NCI-H2107 treated with DMSO at 0.1 percent for 48 hours (cell line): ENCODE results near the gene SH3D21.

ENCODE experiments used
- DNase-seq: peaks from one replicate; lab custom pipeline; 2025; ENCODE audit not compliant: unreplicated experiment; lab: John Stamatoyannopoulos, UW

Gene SH3D21

DNA sequence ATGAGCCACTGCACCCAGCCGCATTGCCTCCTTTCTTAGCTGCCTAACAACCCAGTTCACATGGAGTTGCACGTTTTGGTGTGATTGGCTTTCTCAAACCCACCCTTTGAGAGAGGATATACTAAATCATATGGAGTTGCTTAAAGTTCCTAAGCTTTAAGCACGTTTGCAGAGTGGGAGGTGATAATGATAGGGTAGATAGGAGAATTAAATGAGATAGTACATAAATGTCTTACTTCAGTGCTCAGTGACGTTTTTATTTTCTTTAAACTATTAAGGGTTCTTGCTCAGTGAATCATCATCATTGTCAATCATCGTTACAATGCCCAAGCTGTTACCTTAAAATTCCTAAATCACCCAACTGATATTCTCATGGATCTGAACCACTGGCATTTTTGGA, 2.9 kb upstream of the SH3D21 start:
- DNase-seq = no peak

DNA sequence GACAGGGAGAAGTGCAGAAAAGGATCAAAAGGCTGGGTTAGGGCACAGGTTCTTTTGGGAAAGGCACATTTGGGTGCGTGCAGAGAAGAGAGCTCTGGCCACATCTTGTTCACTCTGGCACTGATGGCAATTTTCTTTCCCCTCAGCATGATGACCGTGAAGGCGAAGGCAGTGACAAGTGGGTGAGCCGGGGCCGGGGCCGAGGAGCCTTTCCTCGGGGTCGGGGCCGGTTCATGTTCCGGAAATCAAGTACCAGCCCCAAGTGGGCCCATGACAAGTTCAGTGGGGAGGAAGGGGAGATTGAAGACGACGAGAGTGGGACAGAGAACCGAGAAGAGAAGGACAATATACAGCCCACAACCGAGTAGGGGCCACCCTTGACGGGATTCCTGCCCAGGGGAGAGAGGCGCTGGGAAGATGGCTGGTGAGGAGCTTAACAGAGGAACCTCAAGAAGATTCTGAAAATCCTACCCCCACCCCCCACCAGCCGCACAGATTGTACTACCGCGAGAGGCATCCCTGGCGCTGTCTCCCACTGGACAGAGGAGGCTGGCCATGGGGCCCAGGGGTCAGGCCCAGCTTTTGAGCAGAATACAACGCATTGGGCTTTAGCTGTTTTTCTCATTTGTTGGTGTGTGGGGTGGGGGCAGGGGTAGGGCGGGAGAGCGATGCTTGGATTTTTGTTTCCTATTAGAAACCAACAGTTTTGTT, 2.4 kb upstream of the SH3D21 start:
- no peak for DNase-seq

DNA sequence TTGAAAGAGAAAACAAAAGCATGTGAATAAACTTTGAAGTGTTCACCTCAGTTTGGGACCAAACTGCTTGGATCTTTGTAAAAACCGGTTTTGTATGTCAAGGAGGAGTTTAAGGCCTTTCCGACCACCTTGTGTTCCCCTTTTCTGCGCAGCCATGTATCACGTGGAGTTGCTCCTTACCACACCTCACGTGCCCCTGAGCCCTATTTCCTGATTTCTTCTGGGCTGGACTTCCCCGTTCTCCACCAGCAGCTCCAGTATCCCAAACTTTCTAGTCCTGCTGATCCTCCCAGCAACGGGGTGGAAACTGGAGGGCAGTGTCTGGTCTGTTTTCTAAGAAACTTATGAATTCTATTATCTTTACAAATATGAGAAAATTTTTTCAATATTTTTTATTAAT, 1.6 kb upstream of the SH3D21 start:
- DNase-seq = no peak

DNA sequence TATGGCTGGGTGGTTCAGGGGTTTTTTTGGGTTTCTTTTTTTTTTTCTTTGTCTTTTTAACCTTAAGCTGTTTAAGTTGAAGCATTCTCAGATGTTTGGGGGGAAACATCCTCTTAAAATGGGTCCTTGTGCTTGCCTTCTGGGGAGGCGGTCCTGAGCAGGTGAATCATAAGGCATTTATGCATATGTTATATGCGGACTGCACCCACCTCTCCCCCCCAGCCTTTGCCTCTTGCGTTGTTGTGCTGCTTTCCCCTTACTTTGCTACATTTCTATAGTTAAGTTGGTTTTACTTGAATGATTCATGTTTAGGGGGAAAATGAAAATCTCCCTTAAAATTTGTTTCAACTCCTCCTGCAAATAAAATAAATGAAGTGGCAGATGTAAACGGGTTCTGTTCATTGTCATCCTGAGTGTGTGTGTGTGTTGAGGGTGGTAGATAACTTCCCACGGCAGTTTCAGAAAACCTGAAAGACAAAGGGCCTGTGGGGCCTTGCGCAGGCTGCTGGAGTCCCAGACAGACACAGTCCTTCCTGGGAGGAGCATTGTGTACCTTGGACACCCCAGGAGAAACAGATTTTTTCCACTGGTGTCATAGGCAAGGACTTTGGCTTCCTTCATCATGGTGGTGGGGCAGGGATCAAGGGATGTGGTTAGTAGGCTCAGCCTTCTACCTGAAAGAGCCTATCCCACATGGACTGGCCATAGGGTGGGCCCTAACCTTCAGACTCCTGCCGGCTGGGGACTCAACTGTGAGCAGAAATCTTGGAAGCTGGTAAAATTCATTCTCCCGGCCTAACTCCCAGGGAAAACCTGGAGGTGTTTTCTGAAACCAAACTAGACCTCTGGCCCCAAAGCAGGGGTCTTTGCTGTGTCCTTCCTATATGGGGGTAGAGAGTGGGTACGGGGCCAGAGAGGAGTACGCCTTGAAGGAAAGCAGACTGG, 926 bp upstream of the SH3D21 start:
- DNase-seq = no peak

DNA sequence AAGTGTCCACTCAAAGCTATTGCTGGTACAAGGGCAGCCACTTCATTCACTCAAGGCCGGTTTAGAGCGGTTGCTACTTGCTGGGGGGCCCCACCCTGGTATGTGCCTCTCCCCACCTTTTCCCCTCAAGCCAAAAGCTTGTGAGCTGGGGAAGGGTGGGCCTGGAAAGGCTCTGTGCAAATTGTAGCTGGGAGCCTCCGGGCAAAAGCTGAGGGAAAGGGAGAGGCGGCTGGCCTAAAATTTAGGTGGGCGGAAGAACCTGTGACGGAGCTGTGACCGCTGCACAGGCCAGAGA, 306 bp upstream of the SH3D21 start:
- DNase-seq = no peak

DNA sequence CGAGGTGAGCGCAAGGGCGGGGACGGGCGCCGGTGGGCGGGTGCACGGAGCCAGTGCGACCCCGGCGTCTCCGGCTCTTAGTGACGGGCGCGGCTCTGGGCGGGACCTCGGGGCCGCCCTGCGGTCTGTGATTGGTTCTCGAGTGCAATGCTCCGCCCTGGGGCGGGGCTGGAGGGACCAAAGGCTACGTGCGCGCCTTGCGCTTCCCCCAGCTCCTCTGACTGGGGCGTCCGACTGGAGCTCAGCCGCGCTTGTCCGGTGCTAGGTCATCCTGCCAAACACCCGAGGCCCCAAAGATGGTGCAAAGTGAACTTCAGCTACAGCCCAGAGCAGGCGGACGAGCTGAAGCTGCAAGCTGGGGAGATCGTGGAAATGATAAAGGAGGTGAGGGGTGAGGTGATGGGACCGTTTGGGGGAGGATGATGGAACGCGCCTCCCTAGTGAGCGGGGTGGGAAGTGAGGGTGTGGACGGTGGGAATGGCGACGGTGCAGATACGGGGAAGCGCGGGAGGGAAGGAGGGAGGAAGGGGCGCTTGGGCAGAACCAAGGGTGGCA, 811 bp downstream of the SH3D21 start:
- DNase-seq = peak; percentile 74

DNA sequence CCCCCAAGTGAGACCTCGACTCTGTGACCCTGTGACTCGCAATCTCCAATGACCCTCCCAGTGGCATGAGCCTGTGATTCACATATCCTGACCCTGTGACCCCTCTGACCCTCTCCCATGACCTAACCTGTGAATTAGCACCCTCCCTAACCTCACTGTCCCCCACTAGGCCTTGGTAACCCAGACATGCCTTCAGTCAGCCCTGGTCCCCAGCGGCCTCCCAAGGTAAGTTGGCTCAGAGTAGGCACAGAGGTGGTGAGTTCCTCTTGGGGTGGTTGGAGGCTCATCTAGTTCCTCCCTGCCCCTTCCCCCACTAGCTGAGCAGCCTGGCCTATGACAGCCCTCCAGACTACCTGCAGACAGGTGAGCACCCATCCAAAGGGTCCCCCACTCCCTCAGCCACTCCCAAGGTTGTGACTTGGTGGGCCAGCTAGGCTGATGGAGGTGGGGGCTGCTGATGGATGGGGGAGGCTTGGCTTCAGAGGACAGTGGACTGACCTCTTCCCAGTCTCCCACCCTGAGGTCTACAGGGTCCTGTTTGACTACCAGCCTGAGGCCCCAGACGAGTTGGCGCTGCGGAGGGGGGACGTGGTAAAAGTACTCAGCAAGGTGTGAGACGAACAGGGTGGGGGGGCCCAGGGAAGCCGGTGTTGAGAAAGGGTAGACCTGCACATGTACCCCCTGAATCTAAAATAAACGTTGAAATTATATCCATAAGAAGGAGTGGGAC, 1.6 kb downstream of the SH3D21 start:
- DNase-seq = no peak

DNA sequence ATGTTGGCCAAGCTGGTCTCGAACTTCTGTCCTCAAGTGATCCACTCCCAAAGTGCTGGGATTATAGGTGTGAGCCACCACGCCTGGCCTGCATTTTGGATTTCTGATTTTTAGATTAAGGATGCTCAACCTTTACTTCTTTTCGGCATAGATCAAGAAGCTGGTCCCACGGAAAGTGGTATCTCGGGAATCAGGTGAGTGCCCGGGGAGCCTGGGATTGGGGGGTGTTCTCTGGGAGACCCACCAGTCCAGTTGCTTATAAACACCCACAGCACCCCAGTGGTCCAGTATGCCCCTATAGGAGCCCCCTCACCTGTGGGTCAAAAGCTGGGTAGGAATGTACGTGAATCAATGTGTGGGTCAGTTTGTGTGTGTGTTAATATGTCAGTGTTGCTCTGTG, 3.2 kb downstream of the SH3D21 start:
- no peak for DNase-seq

DNA sequence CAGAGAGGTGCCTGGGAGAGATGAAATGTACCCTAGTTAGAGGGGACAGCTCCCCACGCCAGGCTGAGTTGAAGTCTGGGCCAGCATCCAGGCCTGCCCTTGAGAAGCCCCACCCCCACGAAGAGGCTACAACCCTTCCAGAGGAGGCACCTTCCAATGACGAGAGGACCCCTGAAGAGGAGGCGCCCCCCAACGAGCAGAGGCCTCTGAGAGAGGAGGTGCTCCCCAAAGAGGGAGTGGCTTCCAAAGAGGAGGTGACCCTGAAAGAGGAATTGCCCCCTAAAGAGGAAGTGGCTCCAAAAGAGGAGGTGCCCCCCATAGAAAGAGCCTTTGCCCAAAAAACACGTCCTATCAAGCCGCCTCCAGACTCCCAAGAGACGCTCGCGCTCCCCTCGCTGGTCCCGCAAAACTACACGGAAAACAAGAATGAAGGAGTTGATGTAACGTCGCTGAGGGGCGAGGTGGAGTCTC, 14.2 kb downstream of the SH3D21 start:
- DNase-seq = no peak

DNA sequence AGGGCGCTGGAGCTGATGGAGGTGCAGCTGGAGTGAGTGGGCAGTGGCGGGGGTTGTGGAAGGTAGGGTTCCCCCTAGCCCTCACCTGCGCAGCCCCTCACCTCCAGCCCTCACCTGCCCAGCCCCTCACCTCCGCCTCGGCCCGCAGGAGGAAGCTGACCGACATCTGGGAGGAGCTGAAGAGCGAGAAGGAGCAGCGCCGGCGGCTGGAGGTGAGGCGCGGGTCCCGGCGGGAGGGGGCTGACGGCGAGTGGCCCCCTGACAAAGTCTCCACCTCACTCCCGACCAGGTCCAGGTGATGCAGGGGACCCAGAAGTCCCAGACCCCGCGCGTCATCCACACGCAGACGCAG, 14.6 kb downstream of the SH3D21 start:
- DNase-seq = no peak

DNA sequence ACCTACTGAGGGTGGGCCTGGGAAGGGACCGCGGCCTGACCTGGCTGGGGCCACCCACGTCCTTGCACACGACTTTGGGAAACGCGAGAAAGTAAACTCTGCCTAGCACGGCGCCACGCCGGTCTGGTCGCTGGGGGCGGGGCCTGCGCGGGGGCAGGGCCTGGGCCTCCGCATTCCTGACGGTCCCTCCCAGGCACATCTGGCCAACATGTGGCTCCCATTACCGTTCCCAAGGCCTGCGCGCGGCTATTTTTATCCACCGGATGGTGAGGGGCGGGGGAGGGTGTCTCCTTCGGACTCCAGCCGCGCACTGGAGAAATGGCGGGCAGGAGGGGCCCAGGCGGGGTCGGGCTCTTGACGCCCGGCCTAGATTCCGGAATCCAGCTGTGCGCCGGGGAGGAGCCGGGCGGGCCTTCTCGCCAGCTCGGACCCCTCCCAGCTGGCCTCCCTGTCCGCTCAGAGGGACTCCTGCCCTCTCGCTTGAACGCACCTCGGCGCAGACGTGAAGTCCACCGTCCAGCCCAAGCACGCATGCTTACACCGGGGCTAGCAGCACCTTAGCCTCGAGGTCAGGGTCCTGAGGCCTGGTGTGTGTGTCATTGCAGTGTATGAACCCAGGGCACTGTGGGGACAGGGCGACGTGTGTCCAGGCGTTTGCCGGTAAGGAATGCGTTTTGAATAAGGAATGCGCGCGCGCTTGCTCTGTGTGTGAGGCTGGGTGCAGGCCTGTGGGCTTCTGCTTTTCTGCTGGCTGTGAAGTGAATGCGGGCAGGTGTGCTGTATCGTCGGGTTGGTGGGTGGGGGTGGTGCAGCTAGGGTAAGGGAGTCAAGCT, 15.2 kb downstream of the SH3D21 start:
- DNase-seq = no peak

DNA sequence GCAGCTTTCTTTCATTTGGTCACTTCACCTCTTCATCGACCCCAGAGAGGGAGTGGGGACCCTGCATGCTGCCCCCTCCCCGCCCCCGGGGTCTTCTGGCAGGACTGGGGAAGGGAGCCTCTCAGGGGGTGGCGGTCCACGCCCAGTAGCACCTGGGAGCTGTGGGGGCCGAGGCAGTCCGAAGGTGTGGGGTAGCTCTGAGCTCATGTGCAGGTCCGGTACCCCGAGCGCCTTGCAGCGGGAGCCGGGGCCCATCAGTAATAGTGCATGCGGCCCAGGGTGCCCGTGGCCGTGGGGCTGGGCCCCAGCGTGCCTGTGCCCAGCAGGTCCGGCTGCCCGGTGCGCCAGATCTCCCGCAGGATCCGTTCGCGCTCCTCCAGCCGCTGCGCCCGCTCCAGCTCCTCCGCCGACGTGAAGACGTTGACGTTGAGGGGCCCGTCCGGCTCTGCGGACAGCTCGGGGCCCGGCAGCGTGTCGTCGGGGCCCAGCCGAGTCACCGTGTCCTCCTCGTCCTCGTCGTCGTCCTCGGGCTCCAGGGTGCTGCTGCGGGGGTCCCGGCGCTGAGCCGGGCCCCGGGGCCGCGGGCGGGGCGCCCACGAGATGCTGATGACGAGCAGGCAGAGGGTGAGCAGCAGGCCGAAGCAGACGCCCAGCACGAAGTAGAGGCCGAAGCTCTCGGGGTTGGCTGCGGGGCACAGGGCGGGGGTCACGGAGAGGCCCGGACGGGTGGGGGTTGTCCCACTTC, 16.0 kb downstream of the SH3D21 start:
- no peak for DNase-seq

DNA sequence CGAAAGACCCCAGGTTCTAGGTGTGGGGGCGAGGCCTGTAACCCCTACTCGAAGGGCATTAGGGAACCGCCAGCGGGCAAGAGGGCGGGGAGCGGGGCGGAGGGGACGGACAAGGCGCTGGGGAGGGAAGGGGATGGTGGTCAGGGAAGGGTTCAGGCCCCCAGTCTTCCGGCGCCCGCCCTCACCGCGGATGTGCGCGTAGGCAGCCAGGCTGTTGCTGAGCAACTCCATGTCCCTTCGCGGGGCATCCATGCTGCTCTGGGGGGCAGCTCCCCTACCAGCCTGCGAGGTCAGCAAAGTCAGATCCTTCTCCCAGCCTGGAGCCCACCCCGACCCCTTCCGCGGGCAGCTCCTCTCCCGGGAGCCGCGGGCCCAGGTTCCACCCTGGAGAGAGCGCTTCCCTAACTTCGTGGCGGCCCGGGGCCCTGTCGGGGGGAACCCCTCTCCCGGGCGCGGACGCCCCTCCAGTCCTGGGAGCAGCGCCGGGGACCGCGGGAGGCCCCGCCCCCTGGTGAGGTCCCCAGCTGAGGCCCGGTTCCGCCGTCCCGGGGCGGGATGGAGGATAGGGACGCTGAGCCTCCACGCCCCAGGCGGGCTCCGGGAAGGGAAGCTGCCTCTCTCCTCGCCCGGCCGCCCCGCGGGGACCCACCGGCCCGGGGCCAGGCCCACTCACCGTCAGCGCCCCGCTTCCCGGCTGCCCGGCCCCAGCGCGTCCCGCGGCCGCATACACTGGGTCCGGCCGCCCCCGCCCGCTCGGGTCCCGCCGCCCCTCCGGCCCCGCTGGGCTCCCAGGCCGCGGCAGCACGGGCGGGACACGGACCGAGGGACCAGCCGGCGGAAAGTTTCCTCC, 16.8 kb downstream of the SH3D21 start:
- DNase-seq = no peak

DNA sequence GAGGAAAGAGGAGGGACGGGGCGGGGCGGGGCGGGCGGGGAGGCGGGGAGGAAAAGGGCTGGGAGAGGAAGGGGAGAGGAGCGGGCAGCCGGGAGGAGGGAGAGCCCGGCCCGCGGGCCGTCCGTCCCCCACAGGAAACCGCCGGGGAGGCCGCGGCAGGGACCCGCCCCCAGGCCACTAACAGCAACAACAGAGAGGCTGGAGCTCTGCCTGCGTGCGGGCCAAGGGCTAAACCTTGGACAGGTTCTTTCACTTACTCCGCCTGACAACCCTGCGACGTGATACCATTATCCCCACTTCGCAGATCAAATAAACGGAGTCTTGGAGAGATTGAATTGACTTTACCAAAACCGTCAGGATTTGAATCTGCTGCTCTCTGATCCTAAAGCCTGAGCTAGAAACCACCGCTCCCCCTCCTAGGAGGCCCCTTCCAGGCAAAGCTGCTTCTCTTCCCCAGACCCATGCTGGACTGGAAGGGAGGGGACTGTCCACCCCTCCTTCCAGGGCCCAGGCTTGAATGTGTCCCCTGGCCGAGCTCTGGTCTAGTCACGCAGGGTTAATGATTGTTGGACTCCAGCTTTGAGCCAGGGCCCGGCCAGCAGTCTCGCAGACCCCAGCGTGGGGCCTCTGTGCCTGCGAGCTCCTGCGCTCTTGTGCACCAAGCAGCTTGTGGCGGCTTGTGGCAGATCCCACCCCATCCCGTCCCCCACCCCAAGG, 17.6 kb downstream of the SH3D21 start, which contains the start of gene EVA1B:
Gene EVA1B (minus strand): TSS at position 10 of the 717 bp plus-strand sequence. CDS start 608 bp downstream, outside the sequence.
- DNase-seq = no peak

DNA sequence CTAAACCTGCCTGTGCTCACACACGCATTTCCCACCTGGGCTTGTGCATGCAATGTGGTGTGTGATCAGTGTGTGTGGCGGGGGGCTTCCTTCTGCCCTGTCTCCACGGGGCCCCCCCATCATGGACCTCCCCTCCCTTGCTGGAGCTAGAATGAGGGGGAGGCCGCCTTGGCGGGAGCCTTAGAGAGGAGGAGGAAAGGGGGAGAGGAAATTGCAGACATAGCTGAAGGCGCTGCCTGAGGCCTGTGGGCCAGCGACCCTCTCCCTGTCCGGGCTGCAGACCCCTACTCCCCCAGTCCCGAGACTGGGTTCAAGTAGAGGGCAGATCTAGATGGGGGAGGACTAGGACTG, 18.2 kb downstream of the SH3D21 start:
- DNase-seq = no peak

DNA sequence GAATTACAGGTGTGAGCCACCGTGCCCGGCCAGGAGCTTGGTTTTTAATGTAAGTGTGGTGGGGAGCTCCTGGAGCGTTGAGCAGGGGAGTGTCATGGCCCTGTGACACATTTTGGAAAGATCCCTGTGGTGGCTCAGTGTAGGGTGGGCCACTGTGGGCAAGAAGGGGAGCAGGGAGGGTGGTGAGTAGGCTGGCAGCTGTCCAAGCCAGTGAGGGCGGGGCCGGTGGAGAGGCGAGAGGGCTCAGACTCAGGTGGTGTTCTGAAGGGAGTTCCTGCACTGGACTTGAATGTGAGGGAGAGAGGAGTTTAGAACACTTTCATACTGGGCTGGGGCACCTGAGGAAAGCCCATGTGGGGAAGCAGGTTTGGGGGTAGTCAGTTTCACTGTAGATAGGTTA, 20.3 kb downstream of the SH3D21 start:
- no peak for DNase-seq

DNA sequence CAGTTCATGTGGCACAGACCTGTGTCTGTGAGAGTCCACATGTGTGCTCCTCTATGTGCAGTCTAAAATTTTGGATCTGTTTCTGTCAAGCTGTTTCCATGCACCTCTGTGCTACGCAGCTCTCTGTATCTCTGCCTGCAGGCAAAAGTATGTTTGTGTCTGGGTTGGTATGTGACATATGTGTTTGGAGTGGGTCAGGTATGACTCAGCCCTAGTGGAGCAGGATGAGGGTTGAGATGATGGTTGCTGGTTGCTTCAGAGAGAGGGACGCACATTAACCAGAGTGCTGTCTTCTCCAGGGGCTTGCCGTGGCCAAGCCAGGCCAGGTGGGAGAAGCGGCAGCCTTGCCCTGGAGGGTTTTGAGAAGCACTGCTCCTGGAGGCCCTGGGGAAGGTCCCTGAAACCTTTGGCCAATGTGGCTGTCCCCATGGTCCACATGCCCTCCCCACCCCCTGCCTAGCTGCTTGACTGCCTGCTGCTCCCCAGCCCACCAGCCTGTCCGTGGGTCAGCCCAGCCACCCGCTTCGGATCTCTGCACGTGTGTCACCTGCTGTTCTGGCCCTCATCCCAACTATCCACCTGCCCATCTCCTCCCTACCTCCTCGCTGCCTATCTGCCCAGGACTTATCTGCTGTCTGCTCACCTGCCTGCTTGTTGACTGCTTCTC, 21.4 kb downstream of the SH3D21 start:
- DNase-seq = no peak

DNA sequence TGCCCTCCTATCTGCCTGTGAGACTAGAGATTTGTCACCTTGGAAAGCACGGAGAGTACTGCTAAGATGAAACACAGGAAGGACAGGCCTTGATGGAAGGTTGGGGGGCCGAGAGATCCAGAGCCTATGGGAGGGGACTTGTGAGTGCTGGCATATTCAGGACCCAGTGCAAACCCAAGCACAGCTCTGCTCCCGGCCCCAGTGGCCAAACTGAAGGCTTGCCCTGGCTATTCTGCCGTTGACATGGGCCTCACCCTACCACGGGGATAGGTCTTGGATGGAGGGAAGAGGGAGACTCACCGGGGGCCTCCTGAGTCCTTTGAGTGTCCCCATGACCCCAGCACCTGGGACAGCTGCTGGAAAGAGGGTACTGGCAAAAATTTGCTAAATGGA, 21.9 kb downstream of the SH3D21 start:
- no peak for DNase-seq
